Heart right ventricle (tissue), 16 donors: ENCODE results near the gene INPP1. TPM values are rescaled to one million over a fixed set of nuclear protein-coding genes. Genes with fewer than 3 reads are reported as not detected.
A peak's percentile ranks its signal among the peaks of the same experiment; 100 is the strongest.

ENCODE experiments used
- ATAC-seq, 8 donors: fragments of 200-7000 bp; cut with Tn5 transposase; one replicate each; pipeline ENCODE4 v1.9.1; 2020; ENCODE audit warnings: mild to moderate bottlenecking in 8 of 8, moderate library complexity in 8 of 8, moderate number of reproducible peaks in 1 of 8
- DNase-seq, 2 donors: peaks; one replicate each; pipeline ENCODE4 v3.0.0-alpha.2; 2020
- H3K27ac ChIP-seq, 10 donors: fragments of 200-600 bp; sonication (generic) in 2 of 10; one replicate each; pipeline versions ENCODE4 v1.5.0 to v1.8.0; 2020 to 2022; ENCODE audit warnings: mild to moderate bottlenecking in 3 of 10
- H3K27me3 ChIP-seq, 7 donors: fragments of 200-600 bp; one replicate each; pipeline ENCODE4 v1.8.0; 2021 to 2022; ENCODE audit warnings: mild to moderate bottlenecking in 2 of 7
- H3K36me3 ChIP-seq, 9 donors: fragments of 200-600 bp; sonication (generic) in 1 of 9; one replicate each; pipeline versions ENCODE4 v1.5.0 to v1.8.0; 2020 to 2022; ENCODE audit warnings: mild to moderate bottlenecking in 2 of 9
- H3K4me1 ChIP-seq, 9 donors: fragments of 200-600 bp; sonication (generic) in 1 of 9; one replicate each; pipeline versions ENCODE4 v1.5.0 to v1.8.0; 2020 to 2022; ENCODE audit warnings: mild to moderate bottlenecking in 4 of 9
- H3K4me3 ChIP-seq, 10 donors: fragments of 200-600 bp; sonication (generic) in 2 of 10; one replicate each; pipeline versions ENCODE4 v1.5.0 to v1.8.0; 2020 to 2022; ENCODE audit warnings: mild to moderate bottlenecking in 7 of 10, moderate library complexity in 2 of 10
- H3K9me3 ChIP-seq, 11 donors: fragments of 200-600 bp in 10 of 11; sonication (generic) in 2 of 11; one replicate each; pipeline versions ENCODE4 v1.5.0 to v1.8.0; 2013 to 2022; ENCODE audit warnings: mild to moderate bottlenecking in 2 of 11, control low read depth in 1 of 11, moderate library complexity in 1 of 11
- WGBS, 2 donors: extraction: QIAGEN DNeasy Blood & Tissue Kit; methylation state at CpG; one replicate each; pipeline ENCODE4 v1.1.7; 2013; ENCODE audit warnings: inconsistent platforms in 1 of 2; 5-methylcytosine and 5-hydroxymethylcytosine counted together
- intact Hi-C, 10 donors: fragments of 100-400 bp; cut with DNase I; formaldehyde crosslinking; loops; one replicate each; pipeline versions ENCODE4 v1.11.1 to v1.14.2; 2022
- polyA plus RNA-seq, 2 donors: library from polyadenylated mRNA; stranded (reverse); fragments of 200-250 nt; gene quantifications; one replicate each; pipeline ENCODE4 v1.2.3, GENCODE V29; 2013
- total RNA-seq, 10 donors: library from RNA; stranded (reverse); fragmentation: NEBNext Ultra II Directional in 3 of 10; extraction: Animal tissue kit (Norgen Biotek cat#: 25700) in 3 of 10; gene quantifications; one replicate each; pipeline versions ENCODE4 v1.2.1 to v1.2.4, GENCODE V29; 2021 to 2023
- TF ChIP-seq, protein P1 (sequence below), 9 donors: fragments of 200-600 bp; sonication (generic) in 2 of 9; IDR thresholded peaks; one replicate each; pipeline versions ENCODE4 v1.5.0 to v1.8.0; 2021 to 2022; ENCODE audit warnings: antibody characterized with exemption in 9 of 9, mild to moderate bottlenecking in 5 of 9, moderate library complexity in 1 of 9
- donor health status: Arrhythmogenic right ventricular cardiomyopathy.
- donor health status: ischemic (EF 13 %, LVEDD 7.1; RV severe dilation, severe dysfunction).
- donor health status: healthy with polysubstance abuse.
- donor health status: DM: no; HTN: yes; CAD: no.
- donor health status: DM: no; HTN: no; CAD: no.
- donor health status: ischemic (EF 25% LVEDD 6.9; RV normal size, moderate dysfunction).
- donor health status: ischemic (EF 25% LVEDD 5.7; RV mildly dilated, moderate dysfunction).
- donor health status: healthy.
- donor health status: DM: yes; HTN: yes; CAD: no.
- donor health status: Ischemic cardiomyopathy.
- donor health status: ischemic (EF 35%, LVEDD 5.7; RV mildly dilated, moderate dysfunction).
- donor health status: nonischemic (EF 11% LVEDD 7.7; RV severe dilation, severe dysfunction).
- donor health status: DM: yes; HTN: yes; CAD: no.
- donor health status: PGD.
- donor health status: ischemic (EF 29% LVEDD 5.4; RV normal size, mild dysfunction).
- donor health status: nonischemic (EF 23%, LVEDD 6.1; RV moderate dilation, normal function).

Gene INPP1
- total and polyA plus RNA-seq, 12 donors: 10.4 to 29.5 (median 16.6) TPM

DNA sequence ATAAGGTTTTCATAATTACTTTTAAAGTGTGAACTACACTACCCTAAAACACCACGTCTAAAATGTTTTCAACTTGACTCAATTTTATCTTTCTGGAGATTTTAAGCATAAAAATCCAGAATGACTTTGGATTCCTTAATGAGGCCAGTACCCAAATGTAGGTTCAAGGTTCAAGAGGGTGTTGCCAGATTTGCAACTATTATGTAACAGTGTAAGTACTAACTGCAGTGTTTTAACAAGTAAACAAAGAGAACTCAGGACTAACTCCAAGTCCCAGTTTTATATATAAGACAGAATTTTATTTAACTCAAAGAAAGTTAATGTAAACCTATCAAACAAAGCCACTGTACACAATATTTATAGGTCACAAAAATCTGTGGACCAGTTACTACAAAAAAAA is 29.5 kb upstream of the INPP1 start:
- intact Hi-C loops: no loop called here
- 76 to 91% methylated on average over 1 of the region's 1 CpG for WGBS, 2 donors
- Histone ChIP-seq H3K4me1 (peaks cover 0 to 28% (median 11%) of the 10 kb centered on the region in 9 donors), H3K9me3 (no peaks in the 10 kb centered on the region), H3K4me3 (no peak overlapping the region), H3K36me3 (peaks cover 0 to 40% (median 0%) of the 10 kb centered on the region in 9 donors), H3K27me3 (no peaks in the 10 kb centered on the region), H3K27ac (no peak overlapping the region)
- TF ChIP-seq, protein P1, sequence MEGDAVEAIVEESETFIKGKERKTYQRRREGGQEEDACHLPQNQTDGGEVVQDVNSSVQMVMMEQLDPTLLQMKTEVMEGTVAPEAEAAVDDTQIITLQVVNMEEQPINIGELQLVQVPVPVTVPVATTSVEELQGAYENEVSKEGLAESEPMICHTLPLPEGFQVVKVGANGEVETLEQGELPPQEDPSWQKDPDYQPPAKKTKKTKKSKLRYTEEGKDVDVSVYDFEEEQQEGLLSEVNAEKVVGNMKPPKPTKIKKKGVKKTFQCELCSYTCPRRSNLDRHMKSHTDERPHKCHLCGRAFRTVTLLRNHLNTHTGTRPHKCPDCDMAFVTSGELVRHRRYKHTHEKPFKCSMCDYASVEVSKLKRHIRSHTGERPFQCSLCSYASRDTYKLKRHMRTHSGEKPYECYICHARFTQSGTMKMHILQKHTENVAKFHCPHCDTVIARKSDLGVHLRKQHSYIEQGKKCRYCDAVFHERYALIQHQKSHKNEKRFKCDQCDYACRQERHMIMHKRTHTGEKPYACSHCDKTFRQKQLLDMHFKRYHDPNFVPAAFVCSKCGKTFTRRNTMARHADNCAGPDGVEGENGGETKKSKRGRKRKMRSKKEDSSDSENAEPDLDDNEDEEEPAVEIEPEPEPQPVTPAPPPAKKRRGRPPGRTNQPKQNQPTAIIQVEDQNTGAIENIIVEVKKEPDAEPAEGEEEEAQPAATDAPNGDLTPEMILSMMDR (IDR thresholded peaks at IDR 0.05): no peak
- DNase-seq (no peak), ATAC-seq (no peak)

- peaks cover 0 to 26% (median 0%) of the 10 kb centered on the region in 9 donors for H3K36me3 ChIP-seq
- no peaks in the 10 kb centered on the region for H3K9me3 ChIP-seq
- no peaks in the 10 kb centered on the region for H3K27me3 ChIP-seq
- H3K27ac ChIP-seq: no peak overlapping the region
- H3K4me3 ChIP-seq: no peak overlapping the region
- ATAC-seq (no peak), DNase-seq (no peak)
- 92 to 93% methylated on average over 2 of the region's 2 CpGs for WGBS, 2 donors
- intact Hi-C loops: no loop called here
- TF ChIP-seq, protein P1 (IDR thresholded peaks at IDR 0.05): no peak
- peaks cover 0 to 33% (median 18%) of the 10 kb centered on the region in 9 donors for H3K4me1 ChIP-seq
Observed at GRCh38 chr2:190315273-190315672, 28.1 kb upstream of the INPP1 start.

- TF ChIP-seq, protein P1 (IDR thresholded peaks at IDR 0.05): no peak
- no peak for DNase-seq
- H3K4me1 ChIP-seq: peaks cover 0 to 29% (median 19%) of the 10 kb centered on the region in 9 donors
- ATAC-seq: no peak
- 64 to 71% methylated on average over 4 of the region's 4 CpGs for WGBS, 2 donors
- H3K4me3 ChIP-seq: peak overlapping the region in 8 of 10 donors; percentile 67 to 91 (median 76)
- H3K9me3 ChIP-seq: no peaks in the 10 kb centered on the region
- H3K27ac ChIP-seq: peak overlapping the region in 6 of 10 donors; percentile 88 to 92 (median 90)
- intact Hi-C loops: no loop called here
- no peaks in the 10 kb centered on the region for H3K36me3 ChIP-seq
- no peaks in the 10 kb centered on the region for H3K27me3 ChIP-seq
Observed at GRCh38 chr2:190318514-190318913, 24.9 kb upstream of the INPP1 start.

- TF ChIP-seq, protein P1 (IDR thresholded peaks at IDR 0.05): no peak
- WGBS, 2 donors: 5 to 7% methylated on average over 12 of the region's 12 CpGs
- Histone ChIP-seq H3K36me3 (no peaks in the 10 kb centered on the region), H3K4me1 (peaks cover 0 to 29% (median 19%) of the 10 kb centered on the region in 9 donors), H3K9me3 (no peaks in the 10 kb centered on the region), H3K27me3 (no peaks in the 10 kb centered on the region), H3K27ac (peak overlapping the region; percentile 27 to 92 (median 88)), H3K4me3 (peak overlapping the region; percentile 54 to 91 (median 76))
- ATAC-seq (peak; percentile 3 to 60 (median 36)), DNase-seq (no peak)
- intact Hi-C loops: no loop called here
Observed at GRCh38 chr2:190318931-190319554, 24.3 kb upstream of the INPP1 start.
